SW 1271 (cell line): ENCODE results near the gene ISM1.

Experiments used
- DNase-seq, 2 experiments: peaks; one replicate each; lab custom pipeline; 2025; lab: John Stamatoyannopoulos, UW

The ISM1 gene

GRCh38 chr20:13283869-13284829 lies 63.1 kb downstream of the ISM1 start:
- no peak for DNase-seq

- DNase-seq = no peak
These were observed 63.8 kb downstream of the ISM1 start for GRCh38 chr20:13284830-13285229.

GRCh38 chr20:13285408-13285807 lies 64.3 kb downstream of the ISM1 start:
- no peak for DNase-seq

- DNase-seq = no peak
These were observed 65.0 kb downstream of the ISM1 start for GRCh38 chr20:13286052-13286451.

- DNase-seq = no peak
These were observed 65.5 kb downstream of the ISM1 start for GRCh38 chr20:13286607-13287006.

- DNase-seq = no peak
These were observed 67.3 kb downstream of the ISM1 start for GRCh38 chr20:13288357-13288756.

- DNase-seq = no peak
These were observed 68.0 kb downstream of the ISM1 start for GRCh38 chr20:13289031-13289430.

GRCh38 chr20:13290724-13291123 lies 69.7 kb downstream of the ISM1 start:
- DNase-seq = no peak

- no peak for DNase-seq
These were observed 70.1 kb downstream of the ISM1 start for GRCh38 chr20:13291157-13291556.

GRCh38 chr20:13292201-13292885 lies 71.3 kb downstream of the ISM1 start:
- no peak for DNase-seq

GRCh38 chr20:13294522-13294921 lies 73.4 kb downstream of the ISM1 start:
- DNase-seq = no peak

GRCh38 chr20:13295637-13296036 lies 74.6 kb downstream of the ISM1 start:
- no peak for DNase-seq

GRCh38 chr20:13296070-13296469 lies 75.0 kb downstream of the ISM1 start:
- DNase-seq = no peak

- no peak for DNase-seq
These were observed 76.2 kb downstream of the ISM1 start for GRCh38 chr20:13297147-13297899.

- no peak for DNase-seq
These were observed 77.8 kb downstream of the ISM1 start for GRCh38 chr20:13298692-13299373.

- DNase-seq = no peak
These were observed 78.3 kb downstream of the ISM1 start for GRCh38 chr20:13299401-13299800.

GRCh38 chr20:13301596-13301995 lies 80.5 kb downstream of the ISM1 start:
- DNase-seq = no peak

- peak in 1 of 2 experiments; percentile 30 for DNase-seq
These were observed 81.8 kb downstream of the ISM1 start for GRCh38 chr20:13302647-13303450.

- DNase-seq = no peak
These were observed 84.2 kb downstream of the ISM1 start for GRCh38 chr20:13305284-13305683.

GRCh38 chr20:13307562-13308163 lies 86.6 kb downstream of the ISM1 start:
- no peak for DNase-seq

GRCh38 chr20:13312300-13312699 lies 91.2 kb downstream of the ISM1 start:
- no peak for DNase-seq
